ENCODE measurements around the gene ST7. TPM values are rescaled to one million over a fixed set of nuclear protein-coding genes. Genes with fewer than 3 reads are reported as not detected.

Gene ST7
- total and polyA plus RNA-seq, 8 donors = 7.5 to 49.0 (median 16.1) TPM

- intact Hi-C loops (cut with DNase I; ENCODE audit: low total_unique reads) = no loop called here
- Histone ChIP-seq H3K9me3 (no peaks in the 10 kb centered on the region), H3K4me3 (no peak overlapping the region), H3K36me3 (peaks cover 0 to 29% (median 22%) of the 10 kb centered on the region in 4 donors), H3K4me1 (no peaks in the 10 kb centered on the region), H3K27ac (no peak overlapping the region), H3K27me3 (no peaks in the 10 kb centered on the region)
- WGBS, 5 donors = 52 to 90% (median 80%) methylated on average over 1 to 2 of the region's 2 CpGs
- no peak for TF ChIP-seq EP300 (IDR thresholded peaks at IDR 0.05)
- TF ChIP-seq POLR2AphosphoS5 (IDR thresholded peaks at IDR 0.05) = no peak
- TF ChIP-seq, protein P1, sequence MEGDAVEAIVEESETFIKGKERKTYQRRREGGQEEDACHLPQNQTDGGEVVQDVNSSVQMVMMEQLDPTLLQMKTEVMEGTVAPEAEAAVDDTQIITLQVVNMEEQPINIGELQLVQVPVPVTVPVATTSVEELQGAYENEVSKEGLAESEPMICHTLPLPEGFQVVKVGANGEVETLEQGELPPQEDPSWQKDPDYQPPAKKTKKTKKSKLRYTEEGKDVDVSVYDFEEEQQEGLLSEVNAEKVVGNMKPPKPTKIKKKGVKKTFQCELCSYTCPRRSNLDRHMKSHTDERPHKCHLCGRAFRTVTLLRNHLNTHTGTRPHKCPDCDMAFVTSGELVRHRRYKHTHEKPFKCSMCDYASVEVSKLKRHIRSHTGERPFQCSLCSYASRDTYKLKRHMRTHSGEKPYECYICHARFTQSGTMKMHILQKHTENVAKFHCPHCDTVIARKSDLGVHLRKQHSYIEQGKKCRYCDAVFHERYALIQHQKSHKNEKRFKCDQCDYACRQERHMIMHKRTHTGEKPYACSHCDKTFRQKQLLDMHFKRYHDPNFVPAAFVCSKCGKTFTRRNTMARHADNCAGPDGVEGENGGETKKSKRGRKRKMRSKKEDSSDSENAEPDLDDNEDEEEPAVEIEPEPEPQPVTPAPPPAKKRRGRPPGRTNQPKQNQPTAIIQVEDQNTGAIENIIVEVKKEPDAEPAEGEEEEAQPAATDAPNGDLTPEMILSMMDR (IDR thresholded peaks at IDR 0.05) = no peak
- TF ChIP-seq POLR2A (IDR thresholded peaks at IDR 0.05) = no peak
- DNase-seq = no peak
Measured at GRCh38 chr7:117200132-117200531, 246.8 kb downstream of the ST7 start.

DNA sequence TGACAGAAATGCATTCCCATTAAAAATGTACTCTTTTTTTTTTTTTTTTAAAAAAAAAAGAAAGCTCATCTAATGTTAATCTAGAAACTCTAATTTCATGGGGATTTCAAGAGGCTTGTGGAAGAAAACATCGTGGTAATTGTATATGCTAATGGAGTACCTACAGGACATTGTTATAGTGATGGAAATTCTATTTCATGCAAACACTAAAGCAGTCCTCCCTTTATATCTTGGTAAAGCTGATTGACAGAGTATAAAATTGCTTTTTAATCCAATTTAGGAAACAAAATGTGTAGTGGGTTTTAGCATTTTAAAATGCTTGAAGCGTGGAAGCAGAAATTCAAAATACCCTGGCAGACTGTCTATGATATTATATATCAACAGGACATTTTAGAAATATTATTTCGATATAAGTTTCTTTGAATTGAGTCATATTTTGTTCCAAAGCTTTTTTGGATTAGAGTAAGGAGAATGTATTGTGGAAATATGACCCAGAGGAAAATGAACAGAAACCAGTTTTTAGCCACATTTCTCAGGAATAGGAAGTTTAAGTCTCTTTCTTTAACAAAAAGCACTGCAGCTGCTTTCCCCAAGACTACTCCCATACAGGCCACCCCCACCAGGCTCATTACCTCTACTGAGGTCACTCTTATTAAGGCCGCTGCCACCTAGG lies 247.6 kb downstream of the ST7 start:
- TF ChIP-seq POLR2A (IDR thresholded peaks at IDR 0.05) = no peak
- TF ChIP-seq EP300 (IDR thresholded peaks at IDR 0.05) = no peak
- TF ChIP-seq POLR2AphosphoS5 (IDR thresholded peaks at IDR 0.05) = no peak
- TF ChIP-seq, protein P1 (IDR thresholded peaks at IDR 0.05) = no peak
- H3K36me3 ChIP-seq = peaks cover 0 to 23% (median 19%) of the 10 kb centered on the region in 4 donors
- H3K4me1 ChIP-seq = no peaks in the 10 kb centered on the region
- DNase-seq = no peak
- no peaks in the 10 kb centered on the region for H3K9me3 ChIP-seq
- intact Hi-C loops (cut with DNase I; ENCODE audit: low total_unique reads) = no loop called here
- WGBS, 5 donors = 89 to 91% (median 90%) methylated on average over 4 of the region's 4 CpGs
- no peaks in the 10 kb centered on the region for H3K27me3 ChIP-seq
- no peak overlapping the region for H3K27ac ChIP-seq
- no peak overlapping the region for H3K4me3 ChIP-seq

- Histone ChIP-seq H3K36me3 (peaks cover 0 to 22% (median 18%) of the 10 kb centered on the region in 4 donors), H3K4me3 (no peak overlapping the region), H3K9me3 (no peaks in the 10 kb centered on the region), H3K27me3 (no peaks in the 10 kb centered on the region), H3K27ac (no peak overlapping the region), H3K4me1 (no peaks in the 10 kb centered on the region)
- TF ChIP-seq POLR2A (IDR thresholded peaks at IDR 0.05) = no peak
- TF ChIP-seq POLR2AphosphoS5 (IDR thresholded peaks at IDR 0.05) = no peak
- no peak for TF ChIP-seq EP300 (IDR thresholded peaks at IDR 0.05)
- TF ChIP-seq, protein P1 (IDR thresholded peaks at IDR 0.05) = no peak
- 61 to 82% (median 76%) methylated on average over 3 of the region's 3 CpGs for WGBS, 5 donors
- no peak for DNase-seq
- intact Hi-C loops (cut with DNase I; ENCODE audit: low total_unique reads) = no loop called here
Measured at GRCh38 chr7:117202511-117202910, 249.2 kb downstream of the ST7 start.

DNA sequence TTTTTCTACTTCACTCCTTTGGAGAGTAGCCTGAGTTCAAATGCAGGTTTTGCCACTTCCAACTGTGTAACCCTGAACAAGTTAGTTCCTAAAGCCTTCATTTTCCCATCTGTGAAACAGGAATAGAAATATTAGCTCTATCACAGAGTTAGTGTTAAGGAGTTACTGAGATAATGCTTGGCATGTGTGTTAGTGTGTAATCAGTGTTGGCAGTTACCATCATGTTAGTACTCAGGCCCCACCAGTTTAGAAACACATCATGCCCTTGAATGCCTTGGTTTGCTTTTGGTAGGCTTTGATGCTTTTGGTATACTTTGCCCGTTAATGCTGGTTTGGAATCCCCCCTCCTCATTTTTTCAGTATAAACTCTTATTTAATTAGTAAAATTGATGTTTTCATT lies 249.9 kb downstream of the ST7 start:
- 86 to 97% (median 91%) methylated on average over 1 of the region's 1 CpG for WGBS, 5 donors
- no peaks in the 10 kb centered on the region for H3K9me3 ChIP-seq
- intact Hi-C loops (cut with DNase I; ENCODE audit: low total_unique reads) = no loop called here
- no peaks in the 10 kb centered on the region for H3K4me1 ChIP-seq
- no peak overlapping the region for H3K4me3 ChIP-seq
- TF ChIP-seq, protein P1 (IDR thresholded peaks at IDR 0.05) = no peak
- no peak for TF ChIP-seq POLR2AphosphoS5 (IDR thresholded peaks at IDR 0.05)
- no peak for TF ChIP-seq POLR2A (IDR thresholded peaks at IDR 0.05)
- TF ChIP-seq EP300 (IDR thresholded peaks at IDR 0.05) = no peak
- no peak overlapping the region for H3K27ac ChIP-seq
- H3K27me3 ChIP-seq = no peaks in the 10 kb centered on the region
- peaks cover 0 to 21% (median 16%) of the 10 kb centered on the region in 4 donors for H3K36me3 ChIP-seq
- no peak for DNase-seq
